ENCODE results near the gene SFTA2.

Gene SFTA2

GRCh38 chr6:30966154-30966553 is 34.2 kb upstream of the SFTA2 start:
- Histone ChIP-seq H3K27me3 (ENCODE audit: insufficient read depth, insufficient read length) (no peaks in the 10 kb centered on the region), H3K9ac (ENCODE audit: insufficient read length, low read depth) (no peak overlapping the region), H3K4me1 (ENCODE audit: insufficient read depth, insufficient read length) (no peaks in the 10 kb centered on the region), H3K9me3 (ENCODE audit: insufficient read depth, low read length) (no peaks in the 10 kb centered on the region), H3K4me3 (ENCODE audit: insufficient read length, low read depth) (no peak overlapping the region), H3K36me3 (ENCODE audit: insufficient read depth, insufficient read length, low read length) (no peaks in the 10 kb centered on the region)
- no peak for DNase-seq (ENCODE audit: low read depth, low spot score)
- TF ChIP-seq SUZ12 (IDR thresholded peaks at IDR 0.05; ENCODE audit: extremely low read depth, insufficient read depth, insufficient read length) (no peak), YY1 (IDR thresholded peaks at IDR 0.05; ENCODE audit: insufficient read depth, insufficient read length) (no peak), ZNF274 (IDR thresholded peaks at IDR 0.05; ENCODE audit: low read depth, low read length) (no peak)

DNA sequence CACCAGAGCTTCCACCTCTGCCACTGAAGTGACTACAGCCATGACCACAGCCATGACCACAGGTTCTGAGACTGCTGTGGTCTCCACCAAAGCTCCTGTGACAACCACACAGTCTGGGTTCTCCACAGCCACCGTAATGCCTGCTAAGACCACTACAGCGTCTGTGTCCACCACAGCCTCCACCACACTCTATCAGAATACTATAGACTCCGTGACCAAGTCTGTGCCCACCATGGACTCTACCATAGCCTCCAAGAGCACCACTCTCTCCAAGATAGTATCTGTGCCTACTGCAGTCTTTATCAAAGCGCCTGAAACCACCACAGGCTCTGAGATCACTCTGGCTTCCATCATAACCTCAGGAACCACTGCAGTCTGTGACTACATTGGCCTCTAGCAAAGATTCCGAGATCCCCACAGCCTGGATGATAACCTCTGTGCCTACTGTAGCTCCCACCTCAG is 33.2 kb upstream of the SFTA2 start:
- H3K9me3 ChIP-seq (ENCODE audit: insufficient read depth, low read length): no peaks in the 10 kb centered on the region
- no peaks in the 10 kb centered on the region for H3K36me3 ChIP-seq (ENCODE audit: insufficient read depth, insufficient read length, low read length)
- no peaks in the 10 kb centered on the region for H3K27me3 ChIP-seq (ENCODE audit: insufficient read depth, insufficient read length)
- H3K9ac ChIP-seq (ENCODE audit: insufficient read length, low read depth): no peak overlapping the region
- no peak overlapping the region for H3K4me3 ChIP-seq (ENCODE audit: insufficient read length, low read depth)
- DNase-seq (ENCODE audit: low read depth, low spot score): no peak
- H3K4me1 ChIP-seq (ENCODE audit: insufficient read depth, insufficient read length): no peaks in the 10 kb centered on the region
- TF ChIP-seq ZNF274 (IDR thresholded peaks at IDR 0.05; ENCODE audit: low read depth, low read length) (no peak), SUZ12 (IDR thresholded peaks at IDR 0.05; ENCODE audit: extremely low read depth, insufficient read depth, insufficient read length) (no peak), YY1 (IDR thresholded peaks at IDR 0.05; ENCODE audit: insufficient read depth, insufficient read length) (no peak)

DNA sequence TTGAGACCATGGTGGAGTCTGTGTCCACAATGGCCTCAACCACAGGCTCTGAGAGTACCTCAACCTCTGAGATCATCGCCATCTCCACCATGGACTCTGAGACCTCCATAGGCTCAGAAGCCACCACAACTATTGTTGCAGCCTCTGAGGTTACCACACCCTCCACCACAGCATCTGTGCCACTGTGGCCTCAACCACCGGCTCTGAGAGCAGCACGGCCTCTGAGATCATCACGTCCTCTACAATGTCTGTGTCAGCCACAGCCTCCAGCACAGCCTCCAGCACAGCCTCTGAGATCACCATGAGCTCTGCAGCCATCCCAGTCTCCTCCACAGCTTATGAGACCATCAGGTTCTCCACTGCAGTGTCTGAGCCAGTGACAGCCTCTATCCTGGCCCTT is 32.1 kb upstream of the SFTA2 start:
- no peaks in the 10 kb centered on the region for H3K27me3 ChIP-seq (ENCODE audit: insufficient read depth, insufficient read length)
- no peaks in the 10 kb centered on the region; the same call in 1 of the 2 replicates for H3K9me3 ChIP-seq (ENCODE audit: insufficient read depth, low read length)
- no peak for DNase-seq (ENCODE audit: low read depth, low spot score)
- no peaks in the 10 kb centered on the region for H3K4me1 ChIP-seq (ENCODE audit: insufficient read depth, insufficient read length)
- no peaks in the 10 kb centered on the region for H3K36me3 ChIP-seq (ENCODE audit: insufficient read depth, insufficient read length, low read length)
- no peak overlapping the region for H3K9ac ChIP-seq (ENCODE audit: insufficient read length, low read depth)
- TF ChIP-seq YY1 (IDR thresholded peaks at IDR 0.05; ENCODE audit: insufficient read depth, insufficient read length) (no peak), ZNF274 (IDR thresholded peaks at IDR 0.05; ENCODE audit: low read depth, low read length) (no peak), SUZ12 (IDR thresholded peaks at IDR 0.05; ENCODE audit: extremely low read depth, insufficient read depth, insufficient read length) (no peak)
- no peak overlapping the region for H3K4me3 ChIP-seq (ENCODE audit: insufficient read length, low read depth)

DNA sequence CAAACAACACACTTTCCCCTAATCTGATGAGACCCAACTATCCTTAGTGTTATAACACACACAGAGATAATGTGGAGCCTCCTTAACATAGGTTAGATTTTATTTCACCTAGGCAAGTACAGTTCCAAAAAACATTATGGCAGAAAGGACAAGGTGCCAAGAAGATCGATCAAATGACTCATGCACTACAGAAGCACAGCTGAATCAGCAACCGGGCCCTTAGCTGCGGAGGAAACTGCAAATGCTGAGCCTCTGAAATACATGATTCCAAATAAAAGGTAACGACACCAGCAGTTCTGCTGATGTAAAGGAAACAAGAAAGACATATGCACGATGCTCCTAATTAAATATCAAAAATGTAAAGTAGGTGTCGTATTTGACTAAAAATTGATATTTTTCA is 31.7 kb upstream of the SFTA2 start:
- Histone ChIP-seq H3K4me3 (ENCODE audit: insufficient read length, low read depth) (no peak overlapping the region), H3K4me1 (ENCODE audit: insufficient read depth, insufficient read length) (no peaks in the 10 kb centered on the region), H3K36me3 (ENCODE audit: insufficient read depth, insufficient read length, low read length) (no peaks in the 10 kb centered on the region), H3K9me3 (ENCODE audit: insufficient read depth, low read length) (no peaks in the 10 kb centered on the region; the same call in 1 of the 2 replicates), H3K27me3 (ENCODE audit: insufficient read depth, insufficient read length) (no peaks in the 10 kb centered on the region), H3K9ac (ENCODE audit: insufficient read length, low read depth) (no peak overlapping the region)
- TF ChIP-seq YY1 (IDR thresholded peaks at IDR 0.05; ENCODE audit: insufficient read depth, insufficient read length): no peak
- DNase-seq (ENCODE audit: low read depth, low spot score): no peak

DNA sequence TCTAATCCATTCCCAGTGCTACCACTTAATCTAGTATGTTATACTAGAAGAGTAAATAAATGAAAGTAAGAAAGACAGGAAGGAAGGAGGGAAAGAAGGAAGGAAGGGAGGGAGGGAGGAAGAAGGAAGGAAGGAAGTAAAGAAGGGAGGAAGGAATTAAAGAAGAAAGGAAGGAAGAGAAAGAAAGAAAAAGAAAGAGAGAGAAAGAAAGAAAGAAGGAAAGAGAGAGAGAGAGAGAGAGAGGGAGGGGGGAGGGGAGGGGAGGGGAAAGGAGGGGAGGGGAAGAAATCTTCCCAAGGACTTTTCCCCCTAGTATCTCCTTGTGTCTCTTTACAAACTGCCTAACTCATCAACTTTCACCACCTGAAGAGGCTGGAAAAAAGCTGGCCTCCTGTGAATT is 30.7 kb upstream of the SFTA2 start:
- Histone ChIP-seq H3K4me3 (ENCODE audit: insufficient read length, low read depth) (no peak overlapping the region), H3K27me3 (ENCODE audit: insufficient read depth, insufficient read length) (no peaks in the 10 kb centered on the region), H3K36me3 (ENCODE audit: insufficient read depth, insufficient read length, low read length) (no peaks in the 10 kb centered on the region), H3K4me1 (ENCODE audit: insufficient read depth, insufficient read length) (no peaks in the 10 kb centered on the region), H3K9ac (ENCODE audit: insufficient read length, low read depth) (peak overlapping the region; percentile 21), H3K9me3 (ENCODE audit: insufficient read depth, low read length) (no peaks in the 10 kb centered on the region; the same call in 1 of the 2 replicates)
- DNase-seq (ENCODE audit: low read depth, low spot score): no peak
- TF ChIP-seq ZNF274 (IDR thresholded peaks at IDR 0.05; ENCODE audit: low read depth, low read length): no peak
- no peak for TF ChIP-seq SUZ12 (IDR thresholded peaks at IDR 0.05; ENCODE audit: extremely low read depth, insufficient read depth, insufficient read length)
- no peak for TF ChIP-seq YY1 (IDR thresholded peaks at IDR 0.05; ENCODE audit: insufficient read depth, insufficient read length)

DNA sequence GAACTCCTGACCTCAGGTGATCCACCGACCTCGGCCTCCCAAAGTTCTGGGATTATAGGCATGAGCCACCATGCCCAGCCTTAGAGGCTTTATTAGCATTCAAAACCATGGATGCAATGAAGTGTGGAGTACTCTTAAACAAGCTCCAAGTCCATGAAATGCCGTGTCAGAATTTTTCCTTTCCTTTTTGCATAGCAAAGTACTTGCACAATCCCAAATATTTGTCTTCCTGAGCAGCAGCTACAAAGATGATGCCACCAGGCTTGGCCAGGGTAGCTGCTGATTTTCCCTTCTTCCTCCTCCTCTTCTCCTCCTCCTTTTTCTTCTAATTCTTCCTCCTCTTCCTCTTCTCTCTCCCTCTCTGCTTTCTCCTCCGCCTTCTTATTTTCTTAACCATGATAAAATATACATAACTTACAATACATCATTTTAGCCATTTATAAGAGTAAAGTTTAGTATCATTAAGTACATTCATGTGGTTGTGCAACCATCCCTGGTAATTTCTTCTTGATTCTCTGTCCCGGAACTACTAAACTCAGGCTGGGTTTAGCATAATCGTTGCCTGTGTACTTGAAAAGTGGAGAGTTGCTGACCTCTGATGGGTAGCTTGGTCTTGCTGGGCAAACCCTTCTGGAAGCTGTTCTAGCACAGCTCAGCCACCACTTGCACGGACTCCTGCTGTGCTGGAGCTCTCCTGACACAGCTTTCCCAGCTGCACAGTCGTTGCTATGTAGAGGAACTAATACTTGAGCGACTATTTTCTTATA is 29.1 kb upstream of the SFTA2 start:
- Histone ChIP-seq H3K36me3 (ENCODE audit: insufficient read depth, insufficient read length, low read length) (no peaks in the 10 kb centered on the region), H3K4me1 (ENCODE audit: insufficient read depth, insufficient read length) (peaks cover 1% of the 10 kb centered on the region), H3K27me3 (ENCODE audit: insufficient read depth, insufficient read length) (peaks cover 12% of the 10 kb centered on the region), H3K9ac (ENCODE audit: insufficient read length, low read depth) (no peak overlapping the region), H3K4me3 (ENCODE audit: insufficient read length, low read depth) (no peak overlapping the region), H3K9me3 (ENCODE audit: insufficient read depth, low read length) (no peaks in the 10 kb centered on the region; the same call in 1 of the 2 replicates)
- DNase-seq (ENCODE audit: low read depth, low spot score): no peak
- TF ChIP-seq YY1 (IDR thresholded peaks at IDR 0.05; ENCODE audit: insufficient read depth, insufficient read length): no peak
- no peak for TF ChIP-seq ZNF274 (IDR thresholded peaks at IDR 0.05; ENCODE audit: low read depth, low read length)
- TF ChIP-seq SUZ12 (IDR thresholded peaks at IDR 0.05; ENCODE audit: extremely low read depth, insufficient read depth, insufficient read length): no peak

GRCh38 chr6:30957716-30958115 is 25.7 kb upstream of the SFTA2 start:
- H3K9me3 ChIP-seq (ENCODE audit: insufficient read depth, low read length): no peaks in the 10 kb centered on the region; the same call in 1 of the 2 replicates
- no peak overlapping the region for H3K9ac ChIP-seq (ENCODE audit: insufficient read length, low read depth)
- DNase-seq (ENCODE audit: low read depth, low spot score): no peak
- peaks cover 42% of the 10 kb centered on the region for H3K27me3 ChIP-seq (ENCODE audit: insufficient read depth, insufficient read length)
- peaks cover 6% of the 10 kb centered on the region for H3K4me1 ChIP-seq (ENCODE audit: insufficient read depth, insufficient read length)
- no peaks in the 10 kb centered on the region for H3K36me3 ChIP-seq (ENCODE audit: insufficient read depth, insufficient read length, low read length)
- no peak overlapping the region for H3K4me3 ChIP-seq (ENCODE audit: insufficient read length, low read depth)
- TF ChIP-seq SUZ12 (IDR thresholded peaks at IDR 0.05; ENCODE audit: extremely low read depth, insufficient read depth, insufficient read length): no peak
- TF ChIP-seq YY1 (IDR thresholded peaks at IDR 0.05; ENCODE audit: insufficient read depth, insufficient read length): no peak
- no peak for TF ChIP-seq ZNF274 (IDR thresholded peaks at IDR 0.05; ENCODE audit: low read depth, low read length)

All from NT2/D1 (cell line).